COR-L47 (cell line): ENCODE data around the gene FAM228B.
A peak's percentile ranks its signal among the peaks of the same experiment; 100 is the strongest.

Experiments used
- DNase-seq: peaks from one replicate; lab custom pipeline; 2025; lab: John Stamatoyannopoulos, UW

FAM228B gene

DNA sequence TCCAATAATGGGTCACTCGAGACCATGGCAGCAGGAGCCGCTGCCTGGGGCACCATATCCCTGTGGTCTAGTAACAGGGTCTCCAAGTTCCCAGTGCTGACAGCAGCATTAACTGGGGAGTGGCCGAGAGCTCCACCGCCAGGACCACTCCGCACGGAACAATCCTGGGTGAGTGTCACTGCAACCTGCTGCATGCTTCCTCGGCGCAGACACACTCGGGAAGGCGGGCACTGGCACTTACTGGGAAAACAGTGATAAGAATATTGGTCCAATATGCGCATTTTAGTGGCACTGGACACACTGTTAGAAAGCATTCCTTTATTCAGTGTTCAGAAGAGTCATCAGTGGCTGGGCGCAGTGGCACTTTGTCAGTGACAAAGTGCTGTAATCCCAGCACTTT is 81.2 kb downstream of the FAM228B start:
- no peak for DNase-seq

DNA sequence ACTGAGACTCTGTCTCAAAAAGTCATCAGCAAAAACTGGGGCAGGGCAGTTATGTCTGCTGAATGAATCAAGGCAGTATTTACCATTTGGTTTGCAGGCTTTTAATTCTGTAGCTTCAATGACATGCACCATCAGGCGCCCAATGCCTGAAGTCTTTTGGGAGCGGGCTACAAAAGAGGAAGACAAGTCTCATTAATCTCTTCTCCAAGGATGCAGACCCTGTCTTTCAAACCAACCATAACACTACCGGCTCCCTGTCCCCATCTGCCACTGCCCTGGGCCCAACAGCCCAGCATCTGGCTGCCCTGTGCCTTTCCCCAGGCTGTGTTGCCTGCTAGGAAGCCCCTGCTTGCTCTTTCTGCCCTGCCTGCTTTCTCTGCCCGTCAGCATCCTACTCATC is 81.9 kb downstream of the FAM228B start:
- no peak for DNase-seq

DNA sequence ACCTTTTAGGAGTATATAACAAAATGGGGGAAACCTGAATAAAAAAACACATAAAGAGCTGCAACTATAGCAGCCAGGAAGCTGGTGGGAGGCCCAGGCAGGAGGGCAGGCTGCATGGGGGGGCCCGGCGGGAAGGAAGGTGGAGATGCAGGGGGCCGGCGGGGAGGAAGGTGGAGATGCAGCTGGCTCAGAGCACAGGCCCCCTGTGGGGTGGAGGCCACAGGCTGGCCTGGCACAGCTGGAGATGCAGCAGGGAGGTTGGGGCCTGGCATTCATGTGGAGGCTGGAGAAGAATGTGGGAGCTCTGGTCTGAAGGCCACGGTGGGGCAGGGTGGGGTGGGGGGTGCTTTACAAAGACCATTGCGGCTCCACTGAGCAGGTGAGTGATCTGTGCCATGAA is 83.0 kb downstream of the FAM228B start:
- no peak for DNase-seq

DNA sequence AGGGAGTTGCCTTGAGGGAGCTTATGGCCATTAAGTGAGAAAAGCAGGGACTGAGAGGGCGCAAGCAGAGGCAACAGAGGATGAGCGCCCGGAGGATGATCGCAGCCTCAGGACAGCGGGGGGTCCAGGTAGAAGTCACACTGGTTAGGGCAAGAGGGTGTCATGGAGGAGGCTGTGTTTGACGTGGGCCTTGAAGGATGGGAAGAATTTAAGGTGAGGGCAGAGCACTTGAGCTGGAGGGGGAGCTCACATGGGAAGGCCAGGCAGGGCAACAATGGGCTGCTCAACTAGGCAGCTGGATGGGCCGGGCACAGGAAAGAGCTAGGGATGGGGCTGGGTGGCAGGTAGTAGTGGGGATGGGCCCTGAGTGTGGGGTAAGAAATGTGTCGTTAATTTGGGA is 83.4 kb downstream of the FAM228B start:
- DNase-seq = no peak

DNA sequence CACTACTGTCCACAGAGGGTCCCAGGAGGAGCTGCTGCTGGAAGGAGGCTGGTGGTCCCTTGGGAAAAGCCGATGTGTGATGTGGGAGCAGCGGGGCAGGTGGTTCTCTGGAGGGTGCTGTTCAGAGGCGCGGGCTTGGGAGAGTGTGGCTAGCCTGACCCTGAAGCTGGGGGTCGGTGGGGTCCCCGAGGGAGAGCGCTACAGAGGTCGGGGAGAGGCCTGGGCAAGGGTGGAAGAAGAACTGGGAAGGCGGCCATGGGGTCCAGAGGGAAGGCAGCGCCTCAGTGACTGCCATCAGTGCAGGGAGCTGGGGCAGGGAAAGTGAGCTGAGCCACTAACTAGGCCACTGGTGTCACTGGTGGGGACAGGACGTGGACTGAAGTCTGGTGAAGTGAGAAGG is 84.1 kb downstream of the FAM228B start:
- DNase-seq = no peak

DNA sequence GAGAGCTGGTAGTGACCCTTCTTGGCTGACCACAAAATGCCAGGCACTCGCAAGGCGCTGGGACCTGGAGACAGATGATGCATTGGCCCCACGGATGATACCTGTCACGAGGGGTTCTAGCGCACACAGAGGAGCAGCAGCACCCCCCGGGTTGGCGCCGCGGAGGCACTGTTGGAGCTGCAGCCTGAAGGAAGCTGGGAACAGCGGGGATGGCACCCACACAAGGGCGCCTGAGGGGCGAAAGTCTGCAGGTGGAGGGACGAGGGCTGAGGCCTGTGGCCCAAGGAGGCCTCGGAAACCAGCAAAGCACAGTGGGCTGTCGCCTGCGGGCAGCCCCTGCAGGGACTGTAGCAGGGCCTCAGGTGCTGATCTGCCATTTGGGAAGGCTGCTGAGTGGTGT is 85.2 kb downstream of the FAM228B start:
- no peak for DNase-seq

DNA sequence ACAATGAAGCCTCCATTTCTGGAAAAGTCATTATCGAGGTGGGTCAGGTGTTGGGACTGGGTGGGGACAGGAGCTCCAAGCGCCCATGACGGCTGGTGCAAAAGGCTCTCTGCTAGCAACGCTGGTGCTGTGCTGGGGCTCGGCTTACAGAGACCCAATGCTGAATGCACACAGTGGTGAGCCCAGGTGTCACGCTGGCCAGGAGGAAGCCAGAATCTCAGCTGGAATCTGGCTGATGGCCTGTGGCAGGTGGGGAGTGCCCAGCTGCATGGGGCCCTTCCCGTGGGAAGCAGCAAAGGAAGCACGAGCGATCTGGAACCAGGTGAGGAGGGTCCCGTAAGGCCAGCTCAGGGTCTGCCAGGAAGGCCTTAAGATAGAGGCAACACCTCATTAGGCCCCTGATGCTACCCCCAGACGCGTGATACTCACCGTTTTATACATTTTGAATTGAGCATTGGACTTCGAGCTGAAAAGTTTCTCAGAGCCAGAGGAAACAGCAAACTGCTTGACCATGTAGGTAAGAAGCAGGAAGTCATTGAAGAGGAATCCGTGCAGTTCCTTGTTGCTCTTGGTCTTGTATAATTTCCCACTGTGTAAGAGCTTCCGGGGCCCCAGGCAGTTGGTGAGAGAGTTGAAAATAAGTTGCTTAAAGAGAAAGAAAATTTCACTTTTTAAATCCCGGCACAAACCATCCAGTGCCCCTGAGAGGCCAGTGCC is 86.3 kb downstream of the FAM228B start:
- DNase-seq = peak; percentile 27

DNA sequence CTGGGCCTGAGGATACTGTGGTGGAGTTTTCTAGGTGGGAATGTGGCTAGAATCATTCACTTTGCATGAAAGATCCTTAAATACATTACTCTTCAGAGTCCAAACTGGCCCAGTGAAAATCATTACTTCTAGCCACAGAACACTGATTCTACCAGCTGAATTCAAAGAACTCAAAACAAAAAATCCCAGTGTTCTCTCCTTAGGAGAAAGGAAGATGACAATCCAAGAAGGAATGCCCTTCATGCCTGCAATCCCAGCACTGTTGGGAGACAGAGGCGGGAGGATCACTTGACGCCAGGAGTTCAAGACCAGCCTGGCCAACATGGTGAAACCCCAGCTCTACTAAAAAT is 86.8 kb downstream of the FAM228B start:
- DNase-seq = no peak

DNA sequence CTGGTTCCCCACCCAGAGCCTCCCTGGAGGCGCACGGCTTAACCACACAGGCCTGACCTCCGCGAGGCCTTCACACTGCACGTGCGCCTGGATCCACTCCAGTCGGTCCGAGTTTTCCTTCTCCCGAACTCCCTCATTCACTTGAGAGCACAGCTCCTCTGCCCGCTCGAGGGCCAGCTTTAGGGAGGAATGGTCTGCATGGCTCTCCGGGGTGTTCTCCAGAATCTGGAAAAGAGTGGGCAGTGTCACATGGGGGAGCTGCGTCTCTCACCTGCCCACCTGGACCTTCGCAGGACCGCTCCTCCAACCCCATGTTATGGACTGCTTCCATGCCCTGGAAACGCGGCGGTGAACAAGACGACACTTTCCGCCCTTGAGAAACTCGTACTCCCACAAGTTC is 87.5 kb downstream of the FAM228B start:
- DNase-seq = no peak

DNA sequence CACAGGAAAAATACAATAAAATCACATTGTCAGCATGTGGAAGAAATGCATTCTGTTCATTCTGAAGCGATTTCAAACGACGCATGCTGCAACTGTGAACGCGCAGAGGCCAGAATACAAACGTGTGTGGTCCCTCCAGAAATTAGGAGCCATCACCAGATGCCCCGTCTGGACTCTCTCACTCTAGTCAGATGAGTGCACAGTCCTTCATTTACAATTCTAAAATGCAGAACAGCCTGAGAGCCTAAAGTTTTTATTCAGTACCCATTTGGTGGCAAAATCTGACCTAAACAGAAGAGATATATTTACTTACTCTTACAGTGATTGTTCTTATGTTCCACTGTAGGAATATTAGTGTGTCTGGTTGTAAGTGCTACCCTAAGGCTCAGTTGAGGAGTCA is 88.1 kb downstream of the FAM228B start:
- DNase-seq = no peak

DNA sequence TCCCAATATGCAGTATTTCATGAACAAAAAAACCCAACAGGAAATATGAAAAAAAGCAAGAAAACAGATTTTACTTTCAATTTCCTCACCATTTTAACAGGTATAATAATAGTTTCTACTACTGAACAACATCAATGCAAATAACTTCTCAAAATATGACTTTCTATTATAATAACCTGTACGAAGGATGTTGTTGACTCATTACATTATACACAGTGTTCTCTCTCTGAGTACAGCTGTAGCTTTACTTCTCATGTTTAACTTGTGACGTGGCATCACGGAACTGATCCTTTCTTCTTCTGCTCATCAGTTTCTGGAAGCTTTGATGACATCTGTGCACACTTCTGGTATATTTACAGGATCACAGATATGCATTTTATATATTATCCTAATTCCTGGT is 91.6 kb downstream of the FAM228B start:
- DNase-seq = no peak
